ENCODE measurements around the gene ANP32E. TPM values are rescaled to one million over a fixed set of nuclear protein-coding genes. Genes with fewer than 3 reads are reported as not detected.
"Not testable (repeated sequence)": the region's sequence is repeated elsewhere in the genome, so short reads cannot be mapped to it uniquely, and the experiment has no call there.

The ANP32E gene
- total RNA-seq, 1 experiment from 2014 or later: 52.6 TPM

DNA sequence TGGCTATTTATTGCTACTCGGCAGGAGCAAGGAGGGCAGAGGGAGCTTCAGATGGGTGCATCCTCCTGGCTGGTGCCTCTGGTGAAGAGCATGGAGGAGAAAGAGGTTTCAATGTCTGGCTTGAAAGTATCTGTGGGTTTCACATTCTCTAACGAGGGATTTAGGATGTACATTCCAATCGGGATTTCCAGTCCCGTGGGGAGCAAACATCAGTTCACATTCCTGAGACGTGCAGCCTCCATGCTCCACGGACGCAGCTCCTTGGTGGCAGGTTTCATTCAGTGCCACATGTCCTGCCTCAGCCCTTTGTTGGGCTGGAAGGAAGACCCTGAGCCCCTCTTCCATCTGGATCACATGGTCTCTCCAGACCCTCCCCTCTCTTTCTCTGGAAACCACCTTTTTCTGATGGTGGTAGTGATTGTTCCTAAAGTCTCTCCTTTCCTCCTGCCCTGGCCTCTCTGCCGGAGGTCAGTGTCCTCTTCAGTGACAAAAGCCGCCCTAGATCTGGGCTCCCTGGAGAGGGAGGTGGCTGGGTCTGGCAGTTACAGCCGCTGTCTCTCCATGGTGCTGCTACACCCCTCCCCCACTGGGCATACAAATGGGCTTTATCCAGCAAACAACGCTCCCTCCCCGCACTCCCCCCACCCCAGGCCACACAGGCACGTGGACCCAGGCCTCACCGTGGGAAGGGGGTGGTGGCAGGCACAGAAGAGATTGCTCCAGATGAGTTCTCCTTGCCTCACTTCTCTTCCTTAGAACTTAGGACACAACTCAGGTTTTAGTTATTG, 20.8 kb upstream of the ANP32E start:
- no peak for DNase-seq (ENCODE audit: low spot score)

DNA sequence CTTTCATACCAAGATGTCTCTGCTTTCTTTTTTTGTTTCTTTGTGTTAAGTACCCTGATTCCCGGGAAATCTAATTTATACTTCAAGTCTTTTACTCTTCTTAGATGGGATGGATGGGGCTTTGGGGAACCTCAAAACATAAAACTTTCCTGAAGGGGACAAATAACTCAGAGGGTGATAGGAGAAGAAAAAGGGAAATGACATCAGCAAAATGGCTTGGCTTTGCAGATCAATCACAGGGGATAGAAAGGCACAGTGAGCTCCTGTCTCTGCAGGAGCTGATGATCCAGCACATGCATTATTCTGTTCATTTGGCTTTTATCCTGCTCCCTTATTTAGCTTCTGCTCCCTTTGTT, 20.3 kb upstream of the ANP32E start:
- DNase-seq (ENCODE audit: low spot score): no peak

DNA sequence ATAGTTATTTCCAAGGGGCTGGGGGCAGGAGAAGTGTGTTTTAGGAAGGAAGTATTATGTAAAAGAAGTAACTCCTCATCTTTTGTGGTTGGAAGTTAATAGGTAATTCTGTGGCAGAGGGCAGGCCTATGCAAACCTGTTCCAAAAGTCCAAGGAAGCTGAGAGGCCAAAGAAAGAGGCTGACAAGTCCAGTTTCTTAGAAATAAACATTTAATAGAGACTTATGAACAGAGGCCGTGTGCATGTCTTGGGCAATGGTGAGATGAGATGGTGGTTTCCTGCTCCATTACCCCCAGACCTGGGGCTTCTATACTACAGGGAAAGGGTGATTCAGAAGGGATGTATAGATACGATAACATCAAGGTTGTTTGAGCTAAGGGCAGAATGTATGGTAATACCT, 14.0 kb upstream of the ANP32E start:
- no peak for DNase-seq (ENCODE audit: low spot score)

DNA sequence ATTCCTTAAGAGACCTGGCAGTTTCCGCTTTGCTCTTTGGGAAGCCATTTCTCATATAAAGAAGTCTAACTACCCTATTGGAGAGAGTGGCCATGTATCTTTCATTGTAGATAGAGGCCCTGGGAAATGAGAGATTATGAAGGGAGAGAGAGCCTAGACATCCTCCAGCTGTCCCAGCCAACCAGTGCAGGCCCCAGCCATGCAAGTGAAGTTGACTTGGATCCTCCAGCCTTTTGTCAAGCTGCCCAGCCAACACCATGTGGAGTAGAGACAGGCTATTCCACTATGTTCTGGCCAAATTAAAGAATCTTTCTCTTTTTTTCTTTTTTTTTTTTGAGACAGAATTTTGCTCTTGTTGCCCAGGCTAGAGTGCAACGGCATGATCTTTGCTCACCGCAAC, 7.1 kb upstream of the ANP32E start:
- DNase-seq (ENCODE audit: low spot score): no peak

DNA sequence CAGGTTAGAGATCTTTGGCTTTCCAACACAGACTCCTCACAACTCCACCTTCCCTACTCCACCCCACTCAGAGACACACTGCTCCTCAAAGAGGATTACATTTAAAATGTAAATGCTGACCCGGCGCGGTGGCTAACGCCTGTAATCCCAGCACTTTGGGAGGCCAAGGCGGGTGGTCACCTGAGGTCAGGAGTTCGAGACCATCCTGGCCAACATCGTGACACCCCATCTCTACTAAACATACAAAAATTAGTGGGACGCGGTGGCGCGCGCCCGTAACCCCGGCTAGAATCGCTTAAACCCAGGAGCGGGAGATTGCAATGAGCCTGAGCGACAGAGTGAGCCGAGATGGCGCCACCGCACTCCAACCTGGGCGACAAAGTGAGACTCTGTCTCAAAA, 1.8 kb upstream of the ANP32E start:
- no peak for DNase-seq (ENCODE audit: low spot score)

DNA sequence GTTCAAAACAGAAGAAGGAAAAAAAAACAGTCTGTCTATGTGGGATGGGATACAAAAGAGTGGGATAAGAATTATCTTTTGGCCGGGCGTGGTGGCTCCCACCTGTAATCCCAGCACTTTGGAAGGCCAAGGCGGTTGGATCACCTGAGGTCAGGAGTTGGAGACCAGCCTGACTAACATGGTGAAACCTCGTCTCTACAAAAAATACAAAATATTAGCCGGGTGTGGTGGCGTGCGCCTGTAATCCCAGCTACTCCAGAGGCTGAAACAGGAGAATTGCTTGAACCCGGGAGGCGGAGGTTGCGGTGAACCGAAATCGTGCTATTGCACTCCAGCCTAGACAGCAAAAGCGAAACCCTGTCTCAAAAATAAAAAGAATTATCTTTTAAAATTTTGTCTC, 1.3 kb upstream of the ANP32E start:
- not testable (repeated sequence) for DNase-seq (ENCODE audit: low spot score)

DNA sequence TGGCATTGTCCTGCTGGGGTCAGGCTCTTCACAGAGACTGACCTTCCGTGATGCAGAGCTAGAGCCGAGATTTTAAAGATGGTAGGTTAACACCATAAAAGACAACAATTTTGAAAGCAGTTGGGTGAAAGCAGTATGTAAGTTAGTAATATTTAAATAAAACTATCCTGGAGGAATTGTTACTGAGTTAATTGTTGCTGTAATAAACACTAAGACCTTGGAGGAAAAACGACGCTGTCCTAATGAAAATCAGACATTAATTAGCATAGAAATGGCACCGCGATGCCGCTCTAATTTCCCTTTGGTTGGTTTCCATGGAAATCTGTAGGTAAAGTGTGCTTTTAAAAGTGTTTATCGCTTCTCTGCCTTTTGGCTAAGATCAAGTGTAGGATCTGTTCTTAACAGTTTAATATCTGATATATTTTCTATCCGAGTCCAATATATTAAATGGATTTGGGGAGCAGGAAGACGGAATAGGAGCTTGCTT, 745 bp upstream of the ANP32E start:
- DNase-seq (ENCODE audit: low spot score): no peak

DNA sequence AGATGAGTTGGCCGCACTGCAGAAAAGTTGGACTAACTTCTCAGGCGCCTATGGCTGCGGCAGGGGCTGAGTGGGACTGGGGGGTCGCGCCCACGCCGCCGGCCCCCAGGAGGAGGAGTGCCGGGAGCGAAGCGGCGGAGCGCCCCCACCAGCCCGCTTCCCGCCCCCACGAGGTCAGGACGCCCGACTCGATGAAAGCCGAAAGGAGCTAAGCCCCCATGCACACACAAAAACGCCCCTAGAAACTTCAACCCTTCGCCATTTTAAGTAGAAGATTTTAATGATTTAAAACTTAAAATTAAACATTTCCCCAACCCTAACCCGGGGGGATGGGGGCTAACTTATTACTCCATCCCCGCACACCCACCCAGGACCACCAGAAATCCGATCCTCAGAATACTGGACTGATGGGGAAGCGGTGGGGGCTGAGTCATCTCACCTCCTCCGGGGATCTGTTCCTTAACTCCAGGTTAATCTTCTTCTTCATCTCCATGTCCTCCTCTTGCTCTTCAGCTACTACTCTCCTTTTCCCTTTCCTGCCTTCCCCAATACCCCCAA, 539 bp downstream of the ANP32E start:
- no peak for DNase-seq (ENCODE audit: low spot score)

DNA sequence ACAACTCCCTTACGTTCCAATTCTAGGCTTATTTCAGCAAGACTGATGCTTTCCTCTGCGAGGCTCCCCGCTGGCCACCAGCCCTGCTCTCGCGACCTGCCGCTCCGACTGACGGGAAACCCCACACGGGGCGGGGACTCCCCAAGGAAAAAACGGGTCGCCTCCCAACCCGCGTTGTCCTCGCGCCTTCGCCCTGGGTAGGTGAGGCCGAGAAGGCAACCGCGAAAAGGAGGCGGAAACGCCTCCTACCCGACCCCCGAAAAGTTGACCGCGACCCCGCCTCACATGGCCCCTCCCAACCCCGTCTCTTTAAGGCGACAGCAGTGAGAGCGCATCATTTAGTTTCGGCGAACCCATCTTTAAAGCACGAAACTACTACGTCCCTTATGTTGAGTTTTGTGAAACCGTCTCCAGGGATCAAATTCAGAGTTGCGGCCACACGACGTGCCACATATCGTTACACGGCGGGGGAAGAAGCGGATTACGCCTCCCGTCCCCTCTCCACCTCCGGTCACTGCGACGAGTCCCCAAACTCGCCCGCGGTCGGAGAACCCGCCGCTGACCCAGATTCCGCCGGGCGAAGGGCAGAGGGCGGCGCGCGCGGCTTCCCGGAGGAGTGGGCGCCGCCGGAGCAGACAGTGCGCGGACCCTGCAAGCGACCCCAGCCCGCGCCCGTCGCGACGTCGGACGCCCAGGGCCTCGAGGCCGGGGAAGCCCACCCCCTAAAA, 1.2 kb downstream of the ANP32E start:
- peak; percentile 66 for DNase-seq (ENCODE audit: low spot score)

DNA sequence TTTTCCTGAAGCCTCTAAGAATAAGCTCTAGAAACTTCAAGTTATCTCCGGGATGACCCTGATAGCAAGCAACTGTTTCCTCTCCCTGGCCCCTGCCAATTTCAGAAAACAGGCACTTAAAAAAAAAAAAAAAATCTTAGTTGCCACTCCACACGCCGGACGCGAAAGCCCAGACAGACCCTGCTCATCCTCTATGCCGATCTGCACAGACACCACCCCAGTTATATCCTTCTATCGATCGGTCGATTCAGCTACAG, 1.7 kb downstream of the ANP32E start:
- DNase-seq (ENCODE audit: low spot score): no peak

DNA sequence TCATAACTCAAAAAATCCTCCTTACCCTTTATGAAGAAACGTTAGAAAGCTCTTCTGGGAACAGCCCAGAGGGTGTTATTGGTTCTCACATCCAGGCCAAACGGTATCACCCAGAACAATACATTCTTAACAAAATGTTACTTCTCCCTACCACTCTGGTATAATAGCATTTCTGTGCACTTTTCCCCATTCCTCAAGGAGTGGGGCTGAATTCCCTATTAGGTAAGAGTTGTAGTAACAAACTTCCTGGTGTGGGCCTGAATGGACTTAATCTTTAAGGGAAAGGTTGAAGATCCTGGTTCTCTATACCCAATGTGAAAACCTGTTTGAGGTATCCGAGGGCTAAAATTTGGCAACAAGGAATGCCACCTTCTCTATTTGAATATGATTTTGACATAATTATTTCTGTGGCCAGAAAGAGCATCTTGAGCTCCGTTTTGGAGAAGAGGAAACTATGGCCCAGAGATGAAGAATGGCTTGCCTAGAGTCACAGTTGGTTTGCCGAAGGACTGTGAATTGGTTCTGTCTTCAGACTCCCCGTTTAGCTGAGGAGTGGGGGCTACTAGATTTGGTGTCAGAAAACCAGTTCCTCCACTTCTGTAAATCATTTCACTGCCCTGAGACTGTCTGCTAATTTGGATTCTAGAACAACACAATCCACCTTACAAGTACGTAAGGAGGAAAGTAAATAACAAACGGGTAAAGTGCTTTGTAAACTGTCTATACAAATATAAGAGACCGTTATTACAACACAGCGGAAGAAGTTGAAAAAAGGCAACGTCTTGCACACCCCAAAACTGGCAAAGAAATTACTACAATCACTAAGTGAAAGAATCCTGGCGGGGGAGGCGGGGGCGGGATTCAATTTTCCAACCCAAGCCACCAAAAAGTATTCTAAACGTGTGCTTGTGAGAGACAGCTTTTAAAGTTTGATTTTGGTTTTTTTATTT, 2.3 kb downstream of the ANP32E start:
- DNase-seq (ENCODE audit: low spot score): no peak

DNA sequence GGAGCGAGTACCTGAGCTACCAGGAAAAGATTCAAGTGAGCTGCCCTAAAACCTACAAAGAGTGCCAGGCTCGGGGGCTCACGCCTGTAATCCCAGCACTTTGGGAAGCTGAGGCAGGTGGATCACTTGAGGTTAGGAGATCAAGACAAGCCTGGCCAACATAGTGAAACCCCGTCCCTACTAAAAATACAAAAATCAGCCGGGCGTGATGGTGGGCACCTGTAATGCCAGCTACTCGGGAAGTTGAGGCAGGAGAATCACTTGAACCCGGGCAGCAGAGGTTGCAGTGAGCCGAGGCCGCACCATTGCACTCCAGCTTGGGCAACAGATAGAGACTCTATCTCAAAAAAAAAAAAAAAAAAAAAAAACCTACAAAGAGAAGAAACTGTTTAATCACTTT, 3.0 kb downstream of the ANP32E start:
- not testable (repeated sequence) for DNase-seq (ENCODE audit: low spot score)

DNA sequence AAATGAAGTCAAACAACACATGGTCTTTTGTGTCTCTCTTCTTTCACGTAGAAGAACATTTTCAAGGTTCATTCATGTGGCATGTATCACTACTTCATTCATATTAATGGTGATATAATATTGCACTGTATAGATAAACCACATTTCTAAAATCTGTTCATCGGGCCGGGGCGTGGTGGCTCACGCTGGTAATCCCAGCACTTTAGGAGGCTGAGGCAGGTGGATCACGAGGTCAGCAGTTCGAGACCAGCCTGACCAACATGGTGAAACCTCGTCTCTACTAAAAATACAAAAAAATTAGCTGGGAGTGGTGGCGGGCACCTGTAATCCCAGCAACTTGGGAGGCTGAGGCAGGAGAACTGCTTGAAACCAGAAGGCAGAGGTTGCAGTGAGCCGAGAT, 7.7 kb downstream of the ANP32E start:
- DNase-seq (ENCODE audit: low spot score): not testable (repeated sequence)

DNA sequence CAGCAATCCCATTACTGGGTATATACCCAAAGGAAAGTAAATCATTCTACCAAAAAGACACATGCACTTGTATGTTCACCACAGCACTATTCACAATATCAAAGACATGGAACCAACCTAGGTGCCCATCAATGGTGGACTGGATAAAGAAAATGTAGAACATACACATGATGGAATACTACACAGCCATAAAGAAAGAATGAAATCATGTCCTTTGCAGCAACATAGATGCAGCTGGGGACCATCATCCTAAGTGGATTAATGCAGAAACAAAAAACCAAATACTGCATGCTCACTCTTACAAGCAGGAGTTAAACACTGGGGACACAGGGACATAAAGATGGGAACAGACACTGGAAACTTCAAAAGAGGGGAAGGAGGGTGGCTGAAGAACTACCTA, 8.7 kb downstream of the ANP32E start:
- DNase-seq (ENCODE audit: low spot score): no peak

DNA sequence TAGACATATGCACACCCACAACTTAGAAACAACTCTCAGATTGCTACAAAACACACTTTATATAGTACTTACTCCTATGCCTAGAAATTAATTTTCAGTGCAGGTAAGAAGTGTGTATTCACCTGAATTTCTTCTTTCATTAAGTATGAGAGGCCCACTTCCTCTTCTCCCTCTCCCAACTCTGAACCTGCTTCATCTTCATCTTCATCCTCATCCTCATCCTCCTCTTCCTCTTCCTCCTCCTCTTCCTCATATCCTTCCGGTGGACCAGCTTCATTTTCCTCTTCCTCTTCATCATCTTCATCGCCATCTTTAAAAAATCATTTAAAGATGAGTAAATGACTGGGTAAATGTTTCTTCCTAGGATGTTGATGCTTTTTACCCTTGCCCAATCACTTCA, 9.4 kb downstream of the ANP32E start:
- DNase-seq (ENCODE audit: low spot score): no peak

DNA sequence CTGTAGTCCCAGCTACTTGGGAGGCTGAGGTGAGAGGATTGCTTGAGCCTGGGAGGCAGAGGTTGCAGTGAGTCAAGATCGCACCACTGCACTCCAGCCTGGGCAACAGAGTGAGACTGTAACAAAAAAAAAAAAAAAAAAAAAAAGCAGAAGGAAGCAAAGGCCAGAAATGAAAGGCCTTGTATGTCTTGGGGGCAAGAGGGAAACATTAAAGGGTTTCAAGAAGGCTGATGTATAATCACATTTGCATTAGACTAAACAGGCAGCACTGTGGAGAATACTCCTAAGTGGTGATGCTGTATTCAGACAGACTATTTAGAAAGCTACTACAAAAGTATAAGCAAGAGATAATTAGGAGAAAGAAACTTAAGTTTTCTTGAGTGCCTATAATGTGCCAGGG, 10.4 kb downstream of the ANP32E start:
- no peak for DNase-seq (ENCODE audit: low spot score)

DNA sequence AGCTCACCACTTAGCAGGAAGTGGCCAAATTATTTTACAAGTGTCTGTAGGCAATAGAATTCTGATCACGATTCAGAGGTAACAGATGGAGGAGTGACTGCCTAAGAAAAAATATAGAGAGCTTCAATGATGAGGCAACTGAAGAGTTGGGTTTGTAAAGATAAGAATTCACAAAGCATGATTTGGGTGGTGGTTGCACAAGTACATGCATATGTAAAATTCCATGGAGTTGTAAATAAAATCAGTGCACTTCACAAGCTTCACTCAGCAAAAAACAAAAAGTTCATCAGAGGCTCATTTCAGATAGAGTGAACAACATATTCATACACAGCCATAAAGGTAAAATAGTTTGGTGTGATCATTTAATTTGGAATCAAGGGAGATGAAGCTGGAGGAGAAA, 10.9 kb downstream of the ANP32E start:
- no peak for DNase-seq (ENCODE audit: low spot score)

DNA sequence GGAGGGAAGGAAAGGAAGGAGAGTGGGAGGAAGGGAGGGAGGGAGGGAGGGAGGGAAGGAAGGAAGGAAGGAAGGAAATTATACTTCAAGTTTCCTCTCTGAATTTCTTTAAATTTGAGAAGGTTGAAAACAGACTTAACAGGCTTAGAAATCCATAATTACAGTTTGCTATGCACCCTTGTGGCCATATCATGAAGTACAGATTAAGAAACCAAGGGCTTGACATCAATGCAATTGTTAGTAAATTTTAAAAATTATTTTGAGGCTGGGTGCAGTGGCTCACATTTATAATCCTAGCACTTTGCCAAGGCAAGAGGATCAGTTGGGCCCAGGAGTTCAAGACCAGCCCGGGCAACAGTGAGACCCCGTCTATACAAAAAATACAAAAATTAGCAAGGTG, 14.4 kb downstream of the ANP32E start:
- DNase-seq (ENCODE audit: low spot score): no peak

DNA sequence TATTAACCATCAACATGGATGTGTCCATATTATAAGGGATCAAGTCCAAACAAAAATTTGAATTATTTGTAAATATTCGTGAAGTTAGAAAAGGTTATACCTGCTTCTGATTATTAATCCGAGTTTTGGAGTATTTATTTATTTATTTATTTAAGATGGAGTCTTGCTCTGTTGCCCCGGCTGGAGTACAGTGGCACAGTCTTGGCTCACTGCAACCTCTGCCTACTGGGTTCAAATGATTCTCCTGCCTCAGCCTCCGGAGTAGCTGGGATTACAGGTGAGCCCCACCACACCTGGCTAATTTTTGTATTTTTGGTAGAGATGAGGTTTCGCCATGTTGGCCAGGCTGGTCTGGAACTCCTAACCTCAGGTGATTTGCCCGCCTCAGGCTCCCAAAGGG, 20.1 kb downstream of the ANP32E start:
- not testable (repeated sequence) for DNase-seq (ENCODE audit: low spot score)

DNA sequence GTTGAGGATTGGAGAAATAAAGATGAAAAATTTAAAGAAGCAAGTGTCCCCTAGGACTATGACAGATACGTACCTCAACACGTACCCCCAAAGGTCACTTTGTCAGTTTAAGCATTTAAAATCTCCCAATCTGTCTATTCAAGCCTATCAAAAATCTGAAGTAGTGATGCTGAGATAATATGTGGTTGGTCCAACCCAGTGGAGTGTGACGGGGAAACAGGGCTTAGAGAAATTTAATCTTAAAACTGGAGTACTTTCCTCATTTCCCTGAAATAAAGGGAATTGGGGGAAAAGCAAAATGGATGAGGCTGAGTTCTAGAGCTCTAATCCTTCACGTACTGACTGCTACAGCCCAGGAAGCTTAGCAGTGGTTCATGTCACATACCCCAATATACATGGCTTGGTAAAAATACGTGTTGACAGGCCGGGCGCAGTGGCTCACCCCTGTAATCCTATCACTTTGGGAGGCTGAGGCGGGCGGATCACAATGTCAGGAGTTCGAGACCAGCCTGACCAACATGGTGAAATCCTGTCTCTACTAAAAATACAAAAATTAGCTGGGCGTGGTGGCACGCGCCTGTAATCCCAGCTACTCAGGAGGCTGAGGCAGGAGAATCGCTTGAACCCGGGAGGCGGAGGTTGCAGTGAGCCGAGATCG, 21.7 kb downstream of the ANP32E start:
- not testable (repeated sequence) for DNase-seq (ENCODE audit: low spot score)

Data from H4 (cell line).